ENCODE data around the gene IQSEC1.

Gene IQSEC1

DNA sequence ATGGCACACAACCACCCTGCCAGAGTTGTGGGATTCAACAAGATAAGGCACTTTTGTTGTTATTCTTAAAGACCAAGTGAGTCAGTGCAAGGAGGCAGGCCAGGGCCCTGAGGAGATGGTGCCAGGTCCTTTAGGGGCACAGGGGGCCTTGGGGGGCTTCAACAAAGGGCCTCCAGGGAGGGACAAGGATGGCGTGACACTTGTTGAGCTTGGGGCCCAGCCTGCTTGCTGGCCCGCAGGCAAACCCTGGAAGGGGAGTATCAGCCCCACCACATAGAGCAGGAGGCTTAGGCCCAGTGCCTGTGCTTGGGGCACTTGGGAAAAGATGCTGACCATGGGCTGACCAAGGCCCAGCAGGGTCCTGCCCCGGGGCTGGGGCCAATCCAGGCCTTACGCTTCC, 5.5 kb downstream of the IQSEC1 start:
- DNase-seq, result no peak

DNA sequence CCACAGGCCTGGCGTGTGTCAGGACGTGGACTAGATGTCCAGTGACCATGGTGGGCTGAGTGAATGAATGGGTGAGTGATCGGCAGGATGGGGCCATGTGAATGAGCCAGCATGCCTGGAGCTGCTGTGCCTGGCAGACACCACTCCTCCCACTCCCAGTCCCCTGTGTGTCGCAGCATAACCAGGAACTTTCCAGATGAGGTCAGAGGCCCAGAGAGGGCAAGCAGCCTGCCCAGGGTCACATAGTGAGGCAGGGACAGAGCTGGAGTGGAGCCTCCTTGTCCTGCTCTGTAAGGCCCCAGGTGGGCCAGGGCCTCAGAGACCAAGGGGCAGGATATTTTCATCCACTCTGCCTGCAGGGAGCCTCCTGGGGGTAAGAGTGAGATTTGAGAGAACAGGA, 6.4 kb downstream of the IQSEC1 start:
- DNase-seq, result no peak

DNA sequence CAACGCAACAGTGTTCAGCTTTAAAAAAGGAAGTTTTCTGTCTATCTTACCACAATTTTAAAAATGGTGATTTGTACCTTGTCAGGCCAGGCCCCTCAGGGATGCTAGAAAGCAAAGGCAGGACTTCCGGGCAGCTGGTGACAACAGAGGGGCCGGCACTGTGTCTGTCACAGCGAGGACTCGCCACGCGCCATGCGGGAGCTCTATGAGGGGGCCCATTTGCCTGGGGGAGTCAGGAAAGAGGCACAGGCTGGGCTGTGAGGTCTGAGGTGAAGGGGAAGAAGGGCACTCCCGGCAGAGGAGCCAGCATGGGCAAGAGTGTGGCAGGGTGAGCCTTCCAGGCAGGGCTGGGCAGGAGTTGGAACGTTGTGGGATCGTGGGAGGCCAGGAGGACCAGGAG, 7.0 kb downstream of the IQSEC1 start:
- DNase-seq, result no peak

DNA sequence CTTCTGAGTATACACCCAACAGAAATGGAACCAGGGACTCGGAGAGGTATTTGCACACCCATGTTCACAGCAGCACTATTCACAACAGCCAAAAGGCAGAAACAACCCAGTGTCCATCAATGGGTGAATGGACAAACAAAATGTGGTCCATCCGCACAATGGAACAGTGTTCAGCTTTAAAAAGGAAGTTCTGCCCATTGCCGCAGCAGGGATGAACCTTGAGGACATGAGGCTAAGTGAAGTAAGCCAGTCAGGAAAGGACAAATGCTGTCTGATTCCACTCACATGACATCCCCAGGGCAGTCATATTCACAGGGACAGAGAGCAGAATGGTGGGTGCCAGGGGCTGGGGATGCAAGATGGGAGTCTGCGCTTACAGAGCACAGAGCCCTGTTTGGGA, 7.5 kb downstream of the IQSEC1 start:
- no peak for DNase-seq

DNA sequence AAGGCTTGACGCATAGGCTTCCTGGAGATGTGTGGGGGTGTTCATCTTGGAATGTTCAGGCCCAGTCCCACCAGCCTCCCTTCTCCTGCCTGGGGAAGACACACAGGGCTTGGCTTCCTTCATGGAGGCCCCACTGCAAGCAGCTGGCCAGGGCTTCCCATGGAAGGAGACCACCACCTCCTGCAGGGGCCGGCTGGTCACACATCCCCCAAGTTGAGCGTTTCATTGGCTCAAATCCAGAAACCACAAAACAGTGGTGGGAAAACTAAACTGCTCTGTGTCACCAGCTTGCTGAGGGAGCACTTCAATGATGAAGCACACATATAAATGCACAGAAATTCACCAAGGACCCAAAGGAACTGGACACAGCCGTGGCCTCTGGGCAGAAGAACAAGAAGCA, 8.3 kb downstream of the IQSEC1 start:
- no peak for DNase-seq

DNA sequence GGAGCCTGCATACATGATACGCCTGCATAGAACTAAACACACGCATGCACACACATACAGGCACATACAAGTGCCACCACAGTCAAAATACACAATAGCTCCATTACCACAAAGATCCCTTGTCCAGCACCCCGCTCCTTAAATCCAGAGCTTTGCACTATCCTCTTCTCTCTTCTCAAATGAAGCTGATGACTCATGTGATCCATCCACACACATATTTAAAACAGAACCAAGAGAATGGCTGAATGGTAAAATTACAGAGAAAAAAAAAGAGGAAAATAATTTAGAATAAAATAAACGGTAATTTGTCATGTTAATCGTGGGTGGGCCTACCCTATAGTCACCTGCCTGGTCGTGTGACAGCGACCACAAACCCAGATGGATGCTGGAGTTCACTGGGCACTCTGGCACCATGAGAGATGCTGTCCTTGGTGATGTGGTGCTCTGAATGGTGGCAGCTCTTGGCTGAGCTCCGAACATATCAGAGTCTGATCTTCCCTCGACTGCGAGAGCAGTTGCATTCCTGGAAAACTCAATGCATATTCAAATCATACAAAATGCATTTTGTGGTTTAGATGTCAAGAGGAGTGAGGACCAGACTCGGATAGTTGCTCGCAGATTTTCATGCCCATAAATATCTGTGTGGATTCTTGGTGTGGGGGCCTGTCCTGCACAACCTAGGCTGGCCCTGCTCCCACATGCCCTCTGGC, 8.9 kb downstream of the IQSEC1 start:
- no peak for DNase-seq

DNA sequence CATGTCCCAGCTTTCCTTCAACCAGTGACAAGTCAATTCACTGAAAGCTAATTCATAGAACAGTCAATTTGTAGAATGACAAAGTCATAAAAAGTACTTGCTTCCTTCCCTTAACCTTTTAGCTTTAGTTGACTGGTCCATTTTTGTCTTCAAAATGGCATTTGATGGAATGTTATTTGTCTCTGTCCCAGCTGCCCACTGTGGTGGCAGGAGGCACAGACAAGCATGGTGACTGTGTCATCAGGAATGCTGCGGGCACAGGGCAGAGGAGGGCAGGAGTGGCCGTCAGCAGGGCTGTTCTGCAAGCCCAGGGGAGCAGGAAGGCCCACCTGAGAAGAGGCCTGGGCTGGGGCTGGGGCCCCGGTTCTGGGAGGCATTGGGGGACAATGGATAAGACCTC, 10.0 kb downstream of the IQSEC1 start:
- no peak for DNase-seq

DNA sequence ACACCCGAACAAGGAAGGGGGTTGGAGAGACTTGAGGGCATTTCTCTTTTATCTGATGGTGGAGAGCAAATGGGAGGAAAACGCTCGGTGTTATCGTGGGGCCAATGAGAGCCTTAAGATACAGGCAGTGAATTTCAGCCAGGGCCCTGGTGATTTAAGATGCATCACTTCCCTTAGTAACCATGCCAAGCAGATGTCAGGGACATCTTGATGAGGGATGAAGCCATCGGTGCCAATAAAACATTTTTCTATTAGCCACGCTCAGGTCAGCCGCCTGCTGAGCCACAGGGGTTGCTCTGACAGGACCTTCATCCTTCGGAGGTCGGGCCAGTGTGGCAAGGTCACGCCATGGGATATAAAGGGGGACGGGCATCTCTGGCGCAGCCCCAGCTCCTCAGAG, 10.6 kb downstream of the IQSEC1 start:
- no peak for DNase-seq

DNA sequence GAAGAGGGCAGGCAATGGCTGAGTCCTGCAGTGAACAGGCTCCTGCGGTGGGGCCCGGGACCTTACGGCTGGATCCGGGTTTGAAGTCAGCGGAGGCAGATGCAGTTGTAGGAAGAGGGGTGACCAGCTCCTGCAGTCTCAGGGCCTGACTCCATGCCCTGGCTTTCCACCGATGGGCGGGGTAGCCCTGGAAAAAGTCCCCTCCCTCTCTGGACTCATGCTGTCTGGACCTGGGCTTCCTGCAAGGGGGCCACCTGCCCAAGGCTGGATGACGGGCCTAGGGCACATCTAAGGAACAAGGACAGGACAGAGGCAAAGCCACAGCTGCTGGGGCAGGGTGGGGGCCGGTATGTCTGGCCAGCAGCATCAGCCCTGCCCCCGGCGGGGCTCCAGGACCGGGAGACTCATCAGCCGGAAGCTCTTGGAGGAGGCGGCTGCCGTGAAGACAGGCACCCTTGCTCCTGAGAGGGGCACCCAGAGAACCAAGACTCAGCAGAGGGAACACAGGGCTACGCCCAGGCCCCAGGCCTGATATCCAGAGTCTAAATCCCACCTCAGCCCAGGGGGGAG, 12.8 kb downstream of the IQSEC1 start:
- no peak for DNase-seq

DNA sequence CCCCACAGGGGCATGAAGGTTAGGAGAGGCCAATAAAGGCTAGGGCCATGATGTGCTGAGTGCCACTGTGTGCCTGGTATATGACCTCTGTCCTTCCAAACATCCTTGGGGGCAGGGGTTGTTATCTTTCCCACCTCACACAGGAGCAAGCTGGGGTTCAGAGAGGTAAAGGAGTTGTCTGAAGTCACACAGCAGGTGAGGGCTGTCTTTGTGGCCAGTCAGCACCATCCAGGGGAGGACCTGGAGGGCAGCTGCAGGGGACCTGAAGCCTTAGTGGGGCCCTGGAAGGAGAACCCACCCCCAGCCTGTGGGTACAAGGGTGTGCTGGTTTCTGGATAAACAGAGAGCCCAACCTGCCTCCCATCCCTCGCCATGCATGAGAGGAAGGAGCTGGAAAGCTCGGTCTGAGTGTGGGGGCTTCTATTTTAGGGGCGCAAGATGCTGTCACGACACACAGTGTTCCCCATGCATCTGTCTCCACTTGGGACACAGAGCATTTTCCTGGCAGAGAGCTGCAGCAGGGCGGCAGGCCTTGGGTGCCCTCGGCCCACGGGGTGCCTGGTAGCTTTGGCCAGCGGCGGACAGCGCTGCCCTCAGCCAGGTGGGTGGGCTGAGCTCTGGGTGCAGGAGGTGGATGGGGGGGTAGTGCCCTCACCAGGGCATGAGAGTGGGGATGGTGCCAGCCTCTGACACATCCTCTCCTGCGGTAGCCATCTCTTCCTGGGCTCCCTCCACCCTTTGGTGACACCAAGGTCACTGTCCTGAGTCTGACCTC, 14.7 kb downstream of the IQSEC1 start:
- DNase-seq, result no peak

DNA sequence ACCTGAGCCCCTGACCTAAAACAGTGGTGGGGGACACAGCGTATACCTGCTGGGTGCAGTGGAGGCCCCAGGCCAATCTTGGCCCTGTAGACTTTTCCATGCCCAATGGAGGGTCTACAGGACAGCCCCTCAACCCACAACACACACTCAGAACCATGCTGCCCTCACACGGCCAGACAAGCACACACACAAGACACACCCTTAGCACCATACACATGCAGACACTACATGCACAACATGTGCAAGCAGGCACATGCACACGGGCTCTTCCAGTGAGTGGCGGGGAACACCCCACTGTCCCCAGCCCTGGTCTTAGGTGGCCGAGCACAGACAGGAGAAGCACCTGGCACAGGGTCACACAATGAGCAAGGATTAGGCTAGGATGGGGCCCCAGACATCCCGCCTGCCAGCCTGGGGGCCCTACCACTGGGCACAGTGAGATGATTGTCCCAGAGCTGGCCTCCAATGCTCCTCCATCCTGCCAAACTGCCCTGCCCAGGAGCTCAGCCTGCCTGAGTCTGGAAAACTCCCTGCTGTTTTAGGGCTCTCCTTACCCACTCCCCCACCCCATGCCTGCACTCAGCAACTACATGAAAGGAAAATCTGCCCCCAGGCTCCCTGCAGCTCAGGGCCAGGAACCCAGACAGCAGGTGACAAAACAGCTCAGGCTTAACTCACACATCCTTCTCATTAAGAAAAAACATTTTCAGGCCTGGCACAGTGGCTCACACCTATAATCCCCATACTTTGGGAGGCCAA, 15.8 kb downstream of the IQSEC1 start:
- no peak for DNase-seq

DNA sequence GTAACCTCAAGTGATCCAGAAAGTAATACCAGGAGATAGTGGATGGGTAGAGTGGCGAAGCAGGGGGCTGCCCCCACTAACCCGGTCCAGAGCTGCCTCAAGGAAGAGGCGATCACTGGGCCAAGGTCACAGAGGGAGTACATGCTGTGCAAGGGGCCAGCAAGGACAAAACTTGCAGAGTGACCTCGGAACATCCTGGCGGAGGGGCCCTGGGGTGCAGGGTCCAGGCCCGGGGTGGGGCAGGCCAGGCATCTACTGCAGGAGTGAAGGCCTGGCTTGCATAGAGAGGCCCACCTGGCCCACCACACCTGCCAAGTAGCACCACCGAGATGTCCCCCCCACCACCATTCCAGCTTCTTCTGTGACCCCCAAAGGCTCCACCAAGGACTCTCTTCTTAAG, 17.6 kb downstream of the IQSEC1 start:
- no peak for DNase-seq

DNA sequence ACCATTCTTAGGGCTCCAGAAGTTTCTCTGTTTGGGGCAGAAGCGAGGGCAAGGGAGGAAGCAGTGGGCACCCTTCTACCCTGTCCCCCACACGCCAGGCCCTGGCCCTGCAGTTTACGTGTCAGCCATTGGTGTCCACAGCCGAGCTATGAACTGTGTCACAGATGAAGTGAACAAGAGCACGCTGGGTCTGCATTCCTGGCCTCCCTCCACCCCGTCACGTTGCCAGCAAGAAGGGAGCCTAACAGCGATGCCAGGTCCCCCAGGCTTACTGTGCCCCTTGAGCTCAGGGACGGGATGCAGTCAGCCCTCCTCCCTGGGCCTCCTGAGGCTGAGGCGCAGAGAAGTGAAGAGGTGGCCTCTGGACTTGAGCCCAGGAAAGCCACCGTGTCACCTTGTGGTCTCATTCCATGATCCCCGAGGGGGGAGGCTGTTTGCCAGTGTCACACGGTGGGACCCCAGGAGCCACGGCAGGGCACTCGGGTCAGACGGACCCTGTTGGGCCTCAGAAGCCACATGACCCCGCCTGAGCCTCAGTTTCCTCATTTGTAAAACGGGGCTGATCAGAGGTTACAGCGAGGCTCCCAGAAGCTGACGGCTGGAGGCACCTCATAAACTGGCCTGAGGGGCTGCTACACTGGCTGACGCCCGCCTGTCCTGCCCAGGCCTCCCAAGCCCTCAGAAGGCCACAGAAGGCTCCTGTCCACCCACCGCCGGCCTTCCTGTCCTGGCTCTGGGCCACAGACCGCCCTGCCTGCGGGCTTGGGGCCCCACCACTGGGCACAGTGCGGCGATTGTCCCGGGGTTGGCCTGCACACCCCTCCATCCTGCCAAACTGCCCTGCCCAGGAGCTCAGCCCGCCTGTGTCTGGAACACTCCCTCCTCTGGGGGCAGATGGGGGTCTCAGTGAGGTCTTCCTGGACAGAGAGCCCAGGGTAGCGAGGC, 18.6 kb downstream of the IQSEC1 start:
- no peak for DNase-seq

DNA sequence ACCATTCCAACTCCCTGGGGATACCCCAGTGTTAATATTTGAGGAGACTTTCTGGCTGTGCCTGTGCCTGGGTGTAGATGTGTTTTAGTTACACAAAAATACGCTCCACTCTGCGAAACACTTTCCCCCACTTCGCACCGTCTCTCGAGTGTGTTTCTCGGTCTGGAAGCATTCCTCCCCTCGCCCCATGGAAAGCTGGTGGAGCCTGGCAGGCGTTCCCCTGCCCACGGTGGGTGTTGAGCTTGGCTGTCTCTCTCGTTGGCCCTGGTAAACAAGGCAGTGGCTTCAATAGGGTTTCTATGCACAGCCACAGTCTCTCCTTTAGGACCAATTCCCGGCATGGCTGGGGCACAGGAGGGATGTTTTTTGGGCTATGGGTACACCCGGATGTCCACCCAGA, 19.3 kb downstream of the IQSEC1 start:
- DNase-seq, result no peak

DNA sequence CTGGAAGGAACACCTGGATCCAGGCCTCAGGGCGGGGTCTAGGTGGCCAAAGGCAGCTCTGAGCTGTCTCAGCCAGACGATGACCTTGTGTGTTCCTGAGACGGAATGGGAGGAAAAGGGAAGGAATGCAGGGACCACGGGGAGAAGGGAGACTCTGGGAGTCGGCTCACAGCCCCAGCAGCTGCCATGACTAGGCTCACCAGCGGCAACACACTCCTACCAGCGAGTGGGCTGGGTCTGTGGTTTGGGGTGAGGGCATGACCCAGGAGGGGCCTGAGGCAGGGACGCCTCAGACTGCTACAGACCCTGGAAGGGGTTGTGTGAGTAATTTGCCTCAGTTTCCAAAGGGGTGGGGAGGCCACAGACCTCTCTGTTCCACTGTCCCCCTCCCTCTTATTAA, 19.8 kb downstream of the IQSEC1 start:
- no peak for DNase-seq

DNA sequence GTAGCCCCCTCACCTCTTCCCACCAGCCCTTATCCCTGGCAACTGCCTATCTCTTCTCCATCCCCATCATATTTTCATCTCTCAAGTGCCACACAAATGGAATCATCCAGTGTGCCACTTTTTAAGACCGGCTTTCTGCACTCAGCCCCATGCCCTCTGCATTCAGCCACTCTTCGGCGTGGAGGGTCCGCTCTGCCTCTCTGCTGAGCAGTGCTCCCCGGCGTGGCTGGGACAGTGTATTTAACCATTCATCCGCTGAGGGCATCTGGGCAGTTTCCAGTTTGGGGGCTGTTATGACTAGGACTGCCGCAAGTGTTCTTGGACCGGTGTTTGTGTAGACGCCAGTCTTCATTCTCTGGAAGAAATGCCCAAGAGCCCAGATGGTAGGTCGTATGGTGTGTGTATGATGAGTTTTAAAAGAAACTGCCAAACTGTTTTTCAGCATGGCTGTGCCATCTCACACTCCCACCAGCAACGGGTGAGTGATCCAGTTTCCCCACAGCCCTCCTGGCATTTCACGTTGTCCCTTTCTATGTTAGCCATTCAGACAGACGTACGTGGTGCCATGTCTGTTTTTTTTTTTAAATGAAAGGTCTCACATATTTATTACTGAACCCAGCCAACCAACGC, 20.9 kb downstream of the IQSEC1 start:
- no peak for DNase-seq

DNA sequence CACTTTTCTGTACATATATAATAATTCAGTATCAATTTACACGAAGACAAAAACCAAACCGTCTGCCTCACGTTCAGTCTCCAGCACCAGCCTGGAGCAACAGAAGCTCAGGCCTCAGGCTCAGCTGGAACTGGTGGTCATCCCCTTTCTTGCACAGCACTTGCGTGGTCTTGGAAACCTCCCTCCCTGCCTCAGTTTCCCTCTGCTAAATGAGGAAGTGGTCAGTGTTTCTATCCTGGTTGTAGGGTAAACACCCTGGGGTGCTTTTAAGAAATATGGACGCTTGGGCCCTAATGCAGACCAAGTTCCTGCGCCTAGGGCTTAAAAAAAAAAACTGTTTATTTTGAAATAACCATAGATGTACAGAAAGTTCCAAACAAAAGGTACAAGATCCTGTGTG, 21.6 kb downstream of the IQSEC1 start:
- no peak for DNase-seq

DNA sequence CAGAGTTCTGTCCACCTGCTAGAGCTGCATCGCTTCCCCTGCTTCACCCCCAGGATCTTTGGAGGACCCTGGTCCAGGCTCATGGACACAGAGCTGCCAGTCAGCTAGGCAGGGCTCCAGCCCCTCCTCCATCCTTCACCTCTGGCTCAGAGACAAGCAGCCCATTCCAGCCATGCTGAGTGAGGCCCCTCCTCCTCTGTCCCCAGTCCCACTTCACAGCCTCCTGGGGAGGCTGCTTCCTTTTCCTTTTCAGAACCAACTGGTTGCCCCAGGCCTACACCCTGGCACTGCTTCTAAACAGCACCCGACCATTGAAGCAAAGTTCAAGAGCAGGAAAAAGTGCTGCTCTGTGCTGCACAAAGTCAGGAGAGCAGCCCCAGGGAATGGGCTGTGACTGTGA, 22.2 kb downstream of the IQSEC1 start:
- no peak for DNase-seq

DNA sequence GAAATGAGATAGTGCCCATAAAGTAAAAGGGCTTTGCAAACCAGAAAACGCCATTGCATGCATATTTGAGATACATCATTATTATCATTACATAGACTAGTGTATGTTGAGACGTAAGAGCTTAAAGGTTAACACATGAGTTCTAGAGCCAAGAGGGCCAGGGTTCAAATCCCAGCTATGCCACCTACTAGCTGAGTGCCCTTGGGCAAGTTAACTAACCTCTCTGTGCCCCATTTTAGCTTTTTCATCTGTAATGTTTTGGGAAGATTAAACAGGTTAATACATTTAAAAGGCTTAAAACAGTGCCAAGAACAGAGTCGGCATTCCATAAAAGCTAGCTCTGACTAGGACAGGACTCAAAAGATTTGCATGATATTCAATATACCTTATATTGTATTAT, 22.8 kb downstream of the IQSEC1 start:
- DNase-seq, result no peak

DNA sequence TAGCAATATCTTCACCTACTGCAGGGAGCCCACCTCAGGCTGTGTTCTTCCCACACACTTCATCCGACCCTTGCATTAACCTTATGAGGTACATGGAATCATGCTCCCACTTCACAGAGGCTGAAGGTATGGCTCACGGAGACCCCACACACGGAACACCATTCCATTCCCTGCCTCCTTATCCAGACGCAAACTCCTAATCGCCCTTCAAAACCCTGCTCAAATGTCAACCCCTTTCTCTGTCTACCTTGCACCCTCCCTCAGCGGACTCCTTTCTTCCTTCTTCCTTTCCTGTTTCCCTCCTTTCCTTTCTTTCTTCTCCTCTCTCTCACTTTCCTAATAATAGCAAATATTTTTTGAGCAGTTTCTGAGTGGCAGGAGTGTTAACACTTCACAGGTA, 23.8 kb downstream of the IQSEC1 start:
- no peak for DNase-seq

DNA sequence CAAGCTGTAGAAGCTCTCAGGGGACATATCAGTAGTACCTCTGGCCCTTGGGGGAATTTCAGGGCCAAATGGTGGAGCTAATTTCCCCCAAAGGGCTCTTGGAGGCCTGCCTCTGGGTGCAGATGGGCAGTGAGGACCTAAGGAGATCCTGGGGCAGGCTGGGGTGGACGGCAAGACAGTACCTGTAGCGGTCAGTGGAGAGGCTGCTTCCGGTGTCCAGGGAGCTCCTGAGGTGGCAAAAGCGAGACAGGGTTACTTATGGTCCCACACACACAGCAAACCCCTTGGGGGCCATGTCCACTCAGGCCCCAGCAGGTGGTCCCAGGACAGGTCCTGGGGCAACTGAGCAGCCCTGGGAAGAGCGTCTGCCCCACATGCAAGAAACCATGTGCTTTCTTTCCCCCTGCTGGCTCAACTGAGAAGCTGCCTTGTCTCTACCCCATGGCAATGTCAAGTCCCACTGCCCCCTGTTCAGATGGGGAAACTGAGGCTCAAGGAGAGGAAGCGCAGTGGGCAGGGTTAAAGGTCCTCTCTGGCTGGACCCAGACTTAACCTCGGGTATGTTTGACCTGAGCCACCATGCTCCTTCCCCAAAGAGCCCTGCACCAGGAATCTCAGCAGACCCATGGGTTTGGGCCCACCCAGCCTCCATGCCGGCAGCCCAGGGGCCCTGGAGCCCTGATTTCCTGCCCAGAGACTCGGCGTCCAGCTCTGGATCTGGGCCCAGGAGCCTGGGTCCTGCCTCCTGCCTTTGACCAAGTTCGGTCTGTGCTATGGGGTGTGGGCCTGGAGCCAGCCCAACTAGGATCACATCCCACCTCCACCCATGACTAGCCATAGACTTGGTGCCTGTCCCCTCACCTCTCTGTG, 25.7 kb downstream of the IQSEC1 start:
- DNase-seq, result no peak

Data from NCI-H524 treated with DMSO at 0.1 percent for 48 hours (cell line).